Measurements from ENCODE around the gene MAPK8IP3. TPM values are rescaled to one million over a fixed set of nuclear protein-coding genes. Genes with fewer than 3 reads are reported as not detected.

Gene MAPK8IP3
- total and polyA plus RNA-seq, 12 donors: 12.1 to 430 (median 56.1) TPM

GRCh38 chr16:1678500-1679098 lies 27.4 kb upstream of the MAPK8IP3 start:
- DNase-seq: peak; percentile 46 to 75 (median 60)

GRCh38 chr16:1680361-1680760 lies 25.6 kb upstream of the MAPK8IP3 start:
- Histone ChIP-seq H3K4me1 (replicated peaks in 1 of 2) (peaks cover 0 to 11% of the 10 kb centered on the region in 2 donors), H3K27ac (no peak overlapping the region), H3K9me3 (replicated peaks in 1 of 3) (no peaks in the 10 kb centered on the region), H3K36me3 (replicated peaks in 1 of 2) (peaks cover 0 to 18% of the 10 kb centered on the region in 2 donors), H3K4me3 (no peak overlapping the region), H3K27me3 (no peaks in the 10 kb centered on the region)
- no peak for TF ChIP-seq POLR2A (IDR thresholded peaks at IDR 0.05)
- no peak for TF ChIP-seq CTCF (IDR thresholded peaks at IDR 0.05)
- 94 to 97% (median 95%) methylated on average over 14 of the region's 14 CpGs for WGBS, 4 donors
- DNase-seq: no peak
- intact Hi-C loops (cut with DNase I): no loop called here

More at GRCh38 chr16:1678500-1679098, 27.4 kb upstream of the MAPK8IP3 start:
- no peak for TF ChIP-seq POLR2A (IDR thresholded peaks at IDR 0.05)
- no peak for TF ChIP-seq CTCF (IDR thresholded peaks at IDR 0.05)
- 1 to 5% (median 1%) methylated on average over 15 to 45 of the region's 45 CpGs for WGBS, 4 donors
- peak overlapping the region in 4 of 5 donors; percentile 45 to 81 (median 62) for H3K27ac ChIP-seq
- peaks cover 0 to 11% of the 10 kb centered on the region in 2 donors for H3K4me1 ChIP-seq (replicated peaks in 1 of 2)
- no peaks in the 10 kb centered on the region for H3K9me3 ChIP-seq (replicated peaks in 1 of 3)
- intact Hi-C loops (cut with DNase I): loop anchor here in 1 of 2 donors (10.0 kb wide), 1 partner anchor 66 kb away; no protein-coding TSS in a partner anchor
- peak overlapping the region in 3 of 4 donors; percentile 48 to 84 (median 64) for H3K4me3 ChIP-seq
- H3K27me3 ChIP-seq: no peaks in the 10 kb centered on the region
- peaks cover 0 to 22% of the 10 kb centered on the region in 2 donors for H3K36me3 ChIP-seq (replicated peaks in 1 of 2)

DNA sequence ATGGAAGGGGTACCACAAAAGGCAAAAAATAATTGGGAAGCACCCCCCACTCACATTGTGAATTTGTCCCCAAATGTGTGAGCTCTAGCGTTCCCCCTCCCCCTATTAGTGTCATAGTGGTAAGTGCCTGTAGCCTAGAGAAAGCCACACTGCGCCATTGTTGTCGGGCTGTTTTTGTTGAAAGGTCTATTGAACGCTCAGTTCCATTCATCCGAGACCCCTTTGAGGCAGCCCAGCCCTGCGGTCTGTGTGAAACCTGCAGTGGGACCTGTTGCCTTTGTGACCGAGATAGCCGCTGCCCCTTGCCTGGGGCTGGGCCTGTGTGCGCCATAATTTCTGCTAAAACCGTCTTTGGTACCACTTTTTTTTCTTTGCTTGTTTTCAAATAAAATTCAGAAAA lies 25.0 kb upstream of the MAPK8IP3 start:
- intact Hi-C loops (cut with DNase I): no loop called here
- no peak for TF ChIP-seq POLR2A (IDR thresholded peaks at IDR 0.05)
- TF ChIP-seq CTCF (IDR thresholded peaks at IDR 0.05): no peak
- Histone ChIP-seq H3K9me3 (replicated peaks in 1 of 3) (no peaks in the 10 kb centered on the region), H3K4me1 (replicated peaks in 1 of 2) (peaks cover 0 to 11% of the 10 kb centered on the region in 2 donors), H3K36me3 (replicated peaks in 1 of 2) (peaks cover 0 to 21% of the 10 kb centered on the region in 2 donors), H3K27me3 (no peaks in the 10 kb centered on the region), H3K27ac (no peak overlapping the region), H3K4me3 (no peak overlapping the region)
- 90 to 95% (median 93%) methylated on average over 10 of the region's 10 CpGs for WGBS, 4 donors
- no peak for DNase-seq

GRCh38 chr16:1687427-1688316 lies 18.3 kb upstream of the MAPK8IP3 start:
- WGBS, 4 donors: 90 to 94% (median 93%) methylated on average over 17 of the region's 17 CpGs
- no peaks in the 10 kb centered on the region for H3K27me3 ChIP-seq
- intact Hi-C loops (cut with DNase I): no loop called here
- DNase-seq: no peak
- H3K4me3 ChIP-seq: no peak overlapping the region
- no peak overlapping the region for H3K27ac ChIP-seq
- TF ChIP-seq CTCF (IDR thresholded peaks at IDR 0.05): no peak
- TF ChIP-seq POLR2A (IDR thresholded peaks at IDR 0.05): no peak
- peaks cover 0 to 45% of the 10 kb centered on the region in 2 donors for H3K36me3 ChIP-seq (replicated peaks in 1 of 2)
- no peaks in the 10 kb centered on the region for H3K9me3 ChIP-seq (replicated peaks in 1 of 3)
- peaks cover 0 to 8% of the 10 kb centered on the region in 2 donors for H3K4me1 ChIP-seq (replicated peaks in 1 of 2)

Measured in adrenal gland (tissue), 12 donors.